ENCODE results near the gene SLC8A1. TPM values are rescaled to one million over a fixed set of nuclear protein-coding genes. Genes with fewer than 3 reads are reported as not detected.

SLC8A1 gene
- total RNA-seq, 6 donors from 2014 or later, result 21.8 to 58.6 (median 25.3) TPM

DNA sequence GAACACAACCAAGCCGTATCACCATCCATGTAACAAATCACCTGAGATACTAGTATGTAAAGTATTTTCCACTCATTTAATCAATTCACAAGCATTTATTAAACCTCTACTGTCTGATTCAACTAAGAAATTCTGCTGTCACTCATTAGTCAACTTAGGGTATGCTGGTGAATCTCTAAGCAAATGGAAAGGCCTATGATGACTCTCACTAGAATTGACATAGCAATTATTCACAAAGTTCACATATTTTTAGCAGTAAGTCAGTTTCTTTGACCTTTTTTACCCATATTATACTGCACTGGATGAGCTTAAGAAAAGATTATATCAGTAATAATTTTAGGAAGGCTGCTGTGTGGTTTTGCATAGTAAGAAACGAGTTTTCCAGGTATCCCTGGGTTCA, 130.1 kb downstream of the SLC8A1 start:
- Histone ChIP-seq H3K4me3 (no peak overlapping the region), H3K27me3 (no peaks in the 10 kb centered on the region), H3K9me3 (no peaks in the 10 kb centered on the region), H3K4me1 (no peaks in the 10 kb centered on the region), H3K36me3 (no peaks in the 10 kb centered on the region), H3K27ac (no peak overlapping the region)
- TF ChIP-seq POLR2AphosphoS5 (IDR thresholded peaks at IDR 0.05) (no peak), EP300 (IDR thresholded peaks at IDR 0.05) (no peak), POLR2A (IDR thresholded peaks at IDR 0.05) (no peak)
- TF ChIP-seq, protein P1, sequence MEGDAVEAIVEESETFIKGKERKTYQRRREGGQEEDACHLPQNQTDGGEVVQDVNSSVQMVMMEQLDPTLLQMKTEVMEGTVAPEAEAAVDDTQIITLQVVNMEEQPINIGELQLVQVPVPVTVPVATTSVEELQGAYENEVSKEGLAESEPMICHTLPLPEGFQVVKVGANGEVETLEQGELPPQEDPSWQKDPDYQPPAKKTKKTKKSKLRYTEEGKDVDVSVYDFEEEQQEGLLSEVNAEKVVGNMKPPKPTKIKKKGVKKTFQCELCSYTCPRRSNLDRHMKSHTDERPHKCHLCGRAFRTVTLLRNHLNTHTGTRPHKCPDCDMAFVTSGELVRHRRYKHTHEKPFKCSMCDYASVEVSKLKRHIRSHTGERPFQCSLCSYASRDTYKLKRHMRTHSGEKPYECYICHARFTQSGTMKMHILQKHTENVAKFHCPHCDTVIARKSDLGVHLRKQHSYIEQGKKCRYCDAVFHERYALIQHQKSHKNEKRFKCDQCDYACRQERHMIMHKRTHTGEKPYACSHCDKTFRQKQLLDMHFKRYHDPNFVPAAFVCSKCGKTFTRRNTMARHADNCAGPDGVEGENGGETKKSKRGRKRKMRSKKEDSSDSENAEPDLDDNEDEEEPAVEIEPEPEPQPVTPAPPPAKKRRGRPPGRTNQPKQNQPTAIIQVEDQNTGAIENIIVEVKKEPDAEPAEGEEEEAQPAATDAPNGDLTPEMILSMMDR (IDR thresholded peaks at IDR 0.05), result no peak
- 82 to 89% methylated on average over 2 of the region's 2 CpGs for WGBS, 2 donors
- no peak for ATAC-seq (ENCODE audit: low FRiP score in 2 of 2)
- no peak for DNase-seq

DNA sequence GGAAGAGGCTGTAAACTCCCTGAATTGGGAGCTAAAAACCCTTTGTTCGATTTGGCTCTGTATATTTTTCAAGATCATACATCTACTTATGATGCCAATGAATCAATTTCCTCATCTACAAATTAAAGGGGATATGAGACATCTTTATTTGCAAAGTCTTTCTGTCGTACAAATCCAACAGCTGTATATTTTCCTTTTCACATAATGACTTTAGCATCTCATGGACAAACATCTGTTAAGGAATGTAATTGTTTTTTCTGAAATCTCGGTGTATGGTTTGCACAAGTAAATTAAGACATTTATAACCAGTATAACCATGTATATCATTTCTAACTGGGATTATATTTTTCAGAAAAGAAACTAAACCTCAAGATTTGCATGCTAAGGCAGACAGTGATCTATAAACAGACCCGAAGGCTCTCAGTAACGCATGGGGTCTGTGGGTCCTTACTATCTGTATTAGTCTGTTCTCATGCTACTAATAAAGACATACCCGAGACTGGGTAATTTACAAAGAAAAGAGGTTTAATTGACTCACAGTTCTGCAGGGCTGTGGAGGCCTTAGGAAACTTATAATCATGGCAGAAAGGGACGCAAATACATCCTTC, 130.8 kb downstream of the SLC8A1 start:
- no peak for ATAC-seq (ENCODE audit: low FRiP score in 2 of 2)
- Histone ChIP-seq H3K9me3 (no peaks in the 10 kb centered on the region), H3K36me3 (no peaks in the 10 kb centered on the region), H3K4me1 (no peaks in the 10 kb centered on the region), H3K4me3 (no peak overlapping the region), H3K27ac (no peak overlapping the region), H3K27me3 (no peaks in the 10 kb centered on the region)
- DNase-seq, result no peak
- WGBS, 2 donors, result 76 to 77% methylated on average over 7 of the region's 7 CpGs
- TF ChIP-seq, protein P1 (IDR thresholded peaks at IDR 0.05), result no peak
- TF ChIP-seq POLR2AphosphoS5 (IDR thresholded peaks at IDR 0.05), result no peak
- TF ChIP-seq POLR2A (IDR thresholded peaks at IDR 0.05), result no peak
- TF ChIP-seq EP300 (IDR thresholded peaks at IDR 0.05), result no peak

DNA sequence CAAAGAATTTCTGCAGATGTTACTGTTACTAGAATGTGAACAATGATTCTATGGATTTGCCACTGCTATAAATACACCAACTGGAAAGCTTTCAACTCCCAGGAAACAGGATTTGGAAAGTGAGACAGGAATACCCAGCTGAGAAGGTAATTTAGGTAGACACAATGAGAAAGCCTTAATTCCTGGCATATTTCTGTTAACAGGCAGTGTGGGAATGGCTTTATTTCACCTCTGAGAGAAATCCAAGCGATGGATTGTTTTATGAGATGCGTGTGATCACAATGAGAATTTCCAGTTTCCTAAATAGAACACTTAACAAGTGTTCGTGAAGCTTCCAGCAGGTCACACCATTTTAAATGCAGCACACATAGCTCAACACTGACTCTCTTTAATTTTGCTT, 133.0 kb downstream of the SLC8A1 start:
- TF ChIP-seq POLR2A (IDR thresholded peaks at IDR 0.05), result no peak
- no peak for TF ChIP-seq POLR2AphosphoS5 (IDR thresholded peaks at IDR 0.05)
- no peak for TF ChIP-seq EP300 (IDR thresholded peaks at IDR 0.05)
- TF ChIP-seq, protein P1 (IDR thresholded peaks at IDR 0.05), result no peak
- no peaks in the 10 kb centered on the region for H3K4me1 ChIP-seq
- 82 to 88% methylated on average over 3 of the region's 3 CpGs for WGBS, 2 donors
- no peak for ATAC-seq (ENCODE audit: low FRiP score in 2 of 2)
- no peak overlapping the region for H3K4me3 ChIP-seq
- no peak overlapping the region for H3K27ac ChIP-seq
- H3K9me3 ChIP-seq, result no peaks in the 10 kb centered on the region
- H3K27me3 ChIP-seq, result no peaks in the 10 kb centered on the region
- no peaks in the 10 kb centered on the region for H3K36me3 ChIP-seq
- no peak for DNase-seq

DNA sequence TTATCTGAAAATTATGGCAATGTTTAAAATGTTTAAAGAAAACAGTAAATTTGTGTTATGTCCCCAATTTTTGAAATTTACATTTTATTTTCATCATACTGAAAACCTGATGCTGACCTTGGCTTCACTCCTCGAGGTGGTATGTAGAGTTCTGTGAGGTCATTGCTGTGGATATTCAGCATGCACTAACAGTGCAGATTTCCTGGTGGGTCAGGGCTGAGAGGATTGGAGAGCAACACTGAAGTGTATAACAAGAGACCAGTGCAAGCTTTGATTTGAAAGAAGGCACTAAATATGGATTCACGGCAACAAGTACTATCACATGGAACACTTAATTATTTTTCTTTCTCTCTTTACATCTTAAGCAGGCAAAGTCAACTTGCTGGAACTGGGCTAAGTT, 134.1 kb downstream of the SLC8A1 start:
- DNase-seq (no peak), ATAC-seq (ENCODE audit: low FRiP score in 2 of 2) (no peak)
- no peak for TF ChIP-seq POLR2AphosphoS5 (IDR thresholded peaks at IDR 0.05)
- TF ChIP-seq EP300 (IDR thresholded peaks at IDR 0.05), result no peak
- no peak overlapping the region for H3K27ac ChIP-seq
- no peaks in the 10 kb centered on the region for H3K4me1 ChIP-seq
- no peaks in the 10 kb centered on the region for H3K9me3 ChIP-seq
- H3K27me3 ChIP-seq, result no peaks in the 10 kb centered on the region
- no peak overlapping the region for H3K4me3 ChIP-seq
- H3K36me3 ChIP-seq, result no peaks in the 10 kb centered on the region
- 47 to 51% methylated on average over 2 of the region's 2 CpGs for WGBS, 2 donors

DNA sequence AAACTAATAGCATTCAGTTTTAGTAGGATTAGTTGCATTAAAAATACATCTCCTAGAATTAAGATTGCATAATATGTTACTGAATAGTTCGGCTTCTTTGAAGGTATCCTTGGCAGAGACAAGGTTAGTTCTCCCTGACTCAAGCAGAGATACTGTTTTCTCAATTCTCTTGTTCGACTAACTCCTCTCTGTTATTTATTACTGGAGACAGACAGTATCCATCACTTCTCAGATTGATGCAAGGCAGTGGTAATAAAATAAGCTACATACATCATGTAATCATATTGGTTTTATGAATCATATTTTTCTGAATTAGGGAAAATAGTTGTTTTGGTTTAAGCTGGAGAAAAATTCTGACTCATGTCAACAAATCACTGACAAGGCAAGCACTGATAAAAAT, 134.8 kb downstream of the SLC8A1 start:
- Histone ChIP-seq H3K4me1 (no peaks in the 10 kb centered on the region), H3K9me3 (no peaks in the 10 kb centered on the region), H3K36me3 (no peaks in the 10 kb centered on the region), H3K27ac (no peak overlapping the region), H3K4me3 (no peak overlapping the region), H3K27me3 (no peaks in the 10 kb centered on the region)
- DNase-seq (no peak), ATAC-seq (ENCODE audit: low FRiP score in 2 of 2) (no peak)
- WGBS, 2 donors, result 58 to 72% methylated on average over 2 of the region's 2 CpGs
- no peak for TF ChIP-seq POLR2AphosphoS5 (IDR thresholded peaks at IDR 0.05)
- TF ChIP-seq, protein P1 (IDR thresholded peaks at IDR 0.05), result no peak
- no peak for TF ChIP-seq EP300 (IDR thresholded peaks at IDR 0.05)
- no peak for TF ChIP-seq POLR2A (IDR thresholded peaks at IDR 0.05)

Data from upper lobe of left lung (tissue), 6 donors.